Glutamatergic neuron (in vitro differentiated cells): ENCODE measurements around the gene ADAM11. TPM values are rescaled to one million over a fixed set of nuclear protein-coding genes. Genes with fewer than 3 reads are reported as not detected.
A peak's percentile ranks its signal among the peaks of the same experiment; 100 is the strongest.

Experiments used
- DNase-seq: peaks from one replicate; pipeline ENCODE4 v3.0.0; 2022
- H3K27ac Mint-ChIP-seq: one replicate; pipeline ENCODE4 v1.8.0; 2020; ENCODE audit warnings: mild to moderate bottlenecking, mixed read lengths, inconsistent platforms; ENCODE audit not compliant: unreplicated experiment
- H3K27me3 Mint-ChIP-seq: one replicate; pipeline ENCODE4 v1.8.0; 2020; ENCODE audit warnings: mild to moderate bottlenecking, moderate library complexity, mixed read lengths, inconsistent platforms; ENCODE audit not compliant: unreplicated experiment
- H3K36me3 Mint-ChIP-seq: one replicate; pipeline ENCODE4 v1.8.0; 2020; ENCODE audit warnings: mild to moderate bottlenecking, mixed read lengths, inconsistent platforms; ENCODE audit not compliant: unreplicated experiment
- H3K4me1 Mint-ChIP-seq: one replicate; pipeline ENCODE4 v1.8.0; 2020; ENCODE audit warnings: mild to moderate bottlenecking, low read depth, mixed read lengths, inconsistent platforms; ENCODE audit not compliant: unreplicated experiment
- H3K4me3 Mint-ChIP-seq: one replicate; pipeline ENCODE4 v1.8.0; 2020; ENCODE audit warnings: mild to moderate bottlenecking, mixed read lengths, inconsistent platforms; ENCODE audit not compliant: unreplicated experiment
- H3K9me3 Mint-ChIP-seq: one replicate; pipeline ENCODE4 v1.8.0; 2020; ENCODE audit warnings: mild to moderate bottlenecking, moderate library complexity, mixed read lengths, inconsistent platforms; ENCODE audit not compliant: unreplicated experiment
- CTCF ChIP-seq: fragments of 200-600 bp; sonication (generic); IDR thresholded peaks from one replicate; pipeline ENCODE4 v1.5.0; 2021; ENCODE audit not compliant: partially characterized antibody, unreplicated experiment
- total RNA-seq: library from RNA; stranded (reverse); fragmentation: NEBNext Ultra II Directional; extraction: Animal tissue kit (Norgen Biotek cat#: 25700); gene quantifications from one replicate; pipeline ENCODE4 v1.2.1, GENCODE V29; 2021; ENCODE audit not compliant: unreplicated experiment

ADAM11 gene
- total RNA-seq, 1 donor from 2014 or later: 396 TPM

DNA sequence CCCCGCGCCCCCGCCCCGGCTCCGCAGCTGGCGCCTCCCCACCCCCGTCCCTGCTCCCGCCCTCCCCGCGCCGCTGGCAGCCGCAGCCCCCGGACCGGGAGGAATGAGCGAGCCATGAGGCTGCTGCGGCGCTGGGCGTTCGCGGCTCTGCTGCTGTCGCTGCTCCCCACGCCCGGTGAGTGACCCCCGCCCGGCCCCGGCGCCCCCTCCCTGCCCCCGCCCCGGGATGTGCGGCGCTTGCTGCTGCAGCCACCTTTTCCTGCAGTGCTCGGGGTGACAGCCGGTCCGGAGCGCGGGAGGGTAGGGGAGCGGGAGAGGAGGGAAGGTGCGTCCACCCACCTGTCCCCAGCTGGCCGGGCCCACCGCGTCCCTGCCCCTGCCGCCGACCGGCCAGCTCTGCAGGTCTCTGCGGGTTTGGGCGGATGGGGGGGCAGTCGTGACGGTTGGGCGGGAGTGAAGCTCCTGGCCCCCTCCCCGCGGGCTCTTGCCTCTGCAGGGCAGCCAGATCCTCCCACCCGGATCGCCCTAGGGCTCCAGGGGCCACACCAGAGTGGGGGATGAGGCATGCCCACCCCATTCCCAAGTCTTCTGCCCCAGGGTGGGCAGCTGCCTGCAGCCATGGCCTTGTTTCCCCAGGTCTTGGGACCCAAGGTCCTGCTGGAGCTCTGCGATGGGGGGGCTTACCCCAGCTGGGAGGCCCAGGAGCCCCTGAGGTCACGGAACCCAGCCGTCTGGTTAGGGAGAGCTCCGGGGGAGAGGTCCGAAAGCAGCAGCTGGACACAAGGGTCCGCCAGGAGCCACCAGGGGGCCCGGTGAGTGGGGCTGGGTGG, 513 bp downstream of the ADAM11 start:
- Mint-ChIP-seq H3K4me1 (peaks cover 30% of the 10 kb centered on the region), H3K27ac (peak overlapping the region; percentile 70), H3K36me3 (no peaks in the 10 kb centered on the region), H3K9me3 (peaks cover 11% of the 10 kb centered on the region), H3K4me3 (peak overlapping the region; percentile 70), H3K27me3 (peaks cover 11% of the 10 kb centered on the region)
- no peak for TF ChIP-seq CTCF
- DNase-seq: peak; percentile 69

DNA sequence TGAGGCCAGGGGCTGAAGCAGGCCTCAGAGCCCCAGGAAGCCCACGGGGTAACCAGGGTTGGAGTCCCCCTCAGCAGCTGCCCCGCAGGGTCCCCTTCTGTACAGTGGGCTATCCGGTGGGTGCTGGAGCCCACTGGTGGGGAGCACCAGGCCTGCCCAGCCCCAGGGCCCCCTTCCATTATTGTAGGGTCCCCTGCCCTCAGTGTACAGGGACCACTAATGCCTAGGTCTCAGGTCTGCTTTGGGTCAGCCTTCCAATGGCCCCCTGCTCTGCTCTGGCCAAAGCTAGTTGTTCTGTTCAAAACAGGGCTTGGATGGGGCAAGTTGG, 1.1 kb downstream of the ADAM11 start:
- H3K27me3 Mint-ChIP-seq: peaks cover 11% of the 10 kb centered on the region

DNA sequence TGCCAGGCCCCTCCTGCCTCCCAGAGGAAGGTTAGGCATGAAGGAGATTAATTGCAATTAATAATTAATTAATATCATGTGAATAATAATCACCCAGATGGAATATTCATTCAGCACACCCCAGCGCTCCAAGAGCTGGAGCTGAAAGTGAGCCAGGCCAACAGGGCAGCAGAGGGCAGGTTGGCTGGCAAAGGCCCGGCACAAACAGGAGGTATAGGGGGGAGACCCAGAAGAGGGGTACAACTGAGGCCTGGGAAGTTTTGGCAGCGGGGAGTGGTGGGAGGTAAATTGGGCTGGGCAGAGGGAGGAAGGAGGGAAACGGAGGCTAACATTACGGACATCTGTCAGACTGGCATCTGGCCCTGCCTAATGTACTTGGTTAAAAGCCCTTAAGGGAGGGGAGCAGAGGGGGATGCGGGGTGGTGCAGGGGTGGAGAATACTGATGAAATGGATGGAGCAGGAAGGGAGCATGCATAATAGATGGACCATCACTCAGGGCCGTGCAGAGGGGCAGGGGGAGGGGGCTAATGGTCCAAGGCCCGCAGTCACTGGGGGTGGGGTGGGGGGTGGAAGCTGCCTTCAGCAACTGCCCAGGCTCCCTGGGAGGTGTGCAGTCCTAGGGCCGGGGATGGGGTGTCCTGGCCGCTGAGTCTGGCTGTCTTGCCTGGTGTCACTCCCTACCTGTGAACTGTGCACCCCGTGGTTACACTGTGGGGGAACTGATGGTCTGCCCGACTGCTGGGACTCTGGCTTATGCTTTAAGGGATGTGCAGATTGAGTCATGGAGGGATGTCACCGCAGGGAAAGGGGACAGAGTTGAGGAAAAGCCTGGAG, 1.9 kb downstream of the ADAM11 start:
- TF ChIP-seq CTCF: no peak
- peaks cover 11% of the 10 kb centered on the region for H3K9me3 Mint-ChIP-seq
- peak overlapping the region; percentile 96 for H3K27ac Mint-ChIP-seq
- no peaks in the 10 kb centered on the region for H3K36me3 Mint-ChIP-seq
- H3K4me3 Mint-ChIP-seq: peak overlapping the region; percentile 96
- DNase-seq: peak; percentile 81
- H3K27me3 Mint-ChIP-seq: peaks cover 11% of the 10 kb centered on the region
- peaks cover 37% of the 10 kb centered on the region for H3K4me1 Mint-ChIP-seq

More for the DNA sequence above, 1.1 kb downstream of the ADAM11 start:
- Mint-ChIP-seq H3K4me3 (peak overlapping the region; percentile 96), H3K36me3 (no peaks in the 10 kb centered on the region), H3K27ac (peak overlapping the region; percentile 96), H3K9me3 (peaks cover 11% of the 10 kb centered on the region), H3K4me1 (peaks cover 35% of the 10 kb centered on the region)
- no peak for DNase-seq
- TF ChIP-seq CTCF: no peak

DNA sequence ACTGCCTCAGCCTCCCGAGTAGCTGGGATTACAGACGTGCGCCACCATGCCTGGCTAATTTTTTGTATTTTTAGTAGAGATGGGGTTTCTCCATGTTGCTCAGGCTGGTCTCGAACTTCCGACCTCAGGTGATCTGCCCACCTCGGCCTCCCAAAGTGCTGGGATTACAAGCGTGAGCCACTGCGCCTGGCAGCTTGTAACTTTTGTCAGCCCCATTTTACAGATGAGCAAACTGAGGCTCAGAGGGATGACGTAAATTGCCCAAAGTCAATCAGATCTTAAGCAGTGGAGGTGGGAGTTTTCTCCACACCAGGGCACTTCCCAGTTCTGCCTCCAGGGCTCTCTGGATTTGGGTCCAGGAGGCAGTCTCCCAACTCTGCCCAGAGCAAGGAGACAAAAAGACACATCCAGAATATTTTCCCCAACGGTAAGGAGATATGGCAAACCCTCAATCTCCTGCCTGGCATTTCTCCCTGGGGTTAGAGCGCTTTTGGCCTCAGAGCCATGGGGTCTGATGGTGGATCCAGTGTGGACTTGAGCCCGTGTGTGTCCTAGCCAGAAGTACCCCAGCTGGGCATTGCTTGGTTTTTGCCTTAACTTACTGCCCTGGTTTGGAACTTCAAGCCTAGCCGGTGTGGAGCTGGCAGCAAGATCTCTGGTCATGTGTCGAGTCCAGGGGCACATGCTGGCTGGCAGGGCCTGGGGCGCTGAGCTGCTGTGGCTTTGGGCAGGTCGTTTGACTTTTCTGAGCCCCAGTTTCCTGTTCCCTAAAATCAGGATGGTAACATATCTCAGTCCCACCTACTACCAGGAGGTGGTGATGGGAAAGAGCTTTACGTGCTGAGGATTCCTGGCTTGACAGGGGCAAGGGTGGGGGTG, 3.4 kb downstream of the ADAM11 start:
- peak overlapping the region; percentile 72 for H3K27ac Mint-ChIP-seq
- H3K4me3 Mint-ChIP-seq: peak overlapping the region; percentile 96
- no peak for DNase-seq
- peaks cover 13% of the 10 kb centered on the region for H3K27me3 Mint-ChIP-seq
- H3K36me3 Mint-ChIP-seq: no peaks in the 10 kb centered on the region
- peaks cover 11% of the 10 kb centered on the region for H3K9me3 Mint-ChIP-seq
- peak; percentile 32 for TF ChIP-seq CTCF
- H3K4me1 Mint-ChIP-seq: peaks cover 46% of the 10 kb centered on the region
